ENCODE results near the gene PYDC1. TPM values are rescaled to one million over a fixed set of nuclear protein-coding genes. Genes with fewer than 3 reads are reported as not detected.

PYDC1 gene
- total and polyA plus RNA-seq, 2 of the 8 experiments (the other 6 are each of a cell fraction or from before 2014, with no cell fraction given), result 3.5 to 11.1 TPM

DNA sequence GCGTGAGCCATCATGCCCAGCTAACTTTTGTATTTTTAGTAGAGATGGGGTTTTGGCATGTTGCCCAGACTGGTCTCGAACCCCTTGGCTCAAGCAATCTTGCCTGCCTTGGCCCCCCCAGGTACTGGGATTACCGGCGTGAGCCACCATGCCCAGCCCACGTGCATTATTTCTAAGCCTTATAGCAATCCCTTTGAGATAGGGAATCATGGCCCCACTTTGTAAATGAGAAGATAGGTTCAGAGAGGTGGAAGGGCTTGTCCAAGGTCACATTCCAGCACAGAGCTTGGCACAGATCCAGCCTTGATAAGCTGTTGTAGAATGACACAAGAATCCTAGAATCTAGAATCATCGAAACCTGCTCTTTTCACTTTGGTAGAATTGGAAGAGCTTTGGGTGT, 10.2 kb downstream of the PYDC1 start (continued):
- TF ChIP-seq HDAC2 (IDR thresholded peaks at IDR 0.05; ENCODE audit: borderline replicate concordance in 1 of 2, low read depth in 2 of 2, low read length in 2 of 2) (no peak), RAD21 (IDR thresholded peaks at IDR 0.05 in 1 of 2, conservative IDR thresholded peaks at IDR 0.05 in 1 of 2; ENCODE audit: low read depth in 2 of 2, low read length in 2 of 2) (no peak), TBP (IDR thresholded peaks at IDR 0.05; ENCODE audit: low read depth, low read length) (no peak), SIRT6 (IDR thresholded peaks at IDR 0.05; ENCODE audit: low read length) (no peak), SP1 (IDR thresholded peaks at IDR 0.05; ENCODE audit: low read depth, low read length) (no peak), CHD2 (IDR thresholded peaks at IDR 0.05; ENCODE audit: low read length) (no peak), POLR2AphosphoS5 (IDR thresholded peaks at IDR 0.05; ENCODE audit: low read depth, low read length) (no peak)

Measured in H1 (cell line).